ENCODE data around the gene SDK2.

The SDK2 gene

GRCh38 chr17:73635101-73635817 lies 9.0 kb downstream of the SDK2 start:
- POLR2A ChIA-PET = no interaction called here
- no peak for DNase-seq (ENCODE audit: extremely low spot score)
- CTCF ChIA-PET = interaction anchor here (0.6 to 0.9 kb wide), 2 partner anchors 9 to 60 kb away, joined by 3 read pairs; no protein-coding TSS in a partner anchor
- TF ChIP-seq TARDBP (IDR thresholded peaks at IDR 0.05) (no peak), FOXM1 (IDR thresholded peaks at IDR 0.05; ENCODE audit: borderline replicate concordance) (no peak), FOXA1 (IDR thresholded peaks at IDR 0.05) (no peak), ARNT (IDR thresholded peaks at IDR 0.05) (no peak)

GRCh38 chr17:73634629-73635028 lies 9.6 kb downstream of the SDK2 start:
- POLR2A ChIA-PET = no interaction called here
- no peak for DNase-seq (ENCODE audit: extremely low spot score)
- TF ChIP-seq NFRKB (IDR thresholded peaks at IDR 0.05) (no peak), FOXM1 (IDR thresholded peaks at IDR 0.05; ENCODE audit: borderline replicate concordance) (no peak), BHLHE40 (IDR thresholded peaks at IDR 0.05; ENCODE audit: borderline replicate concordance) (no peak), LEF1 (IDR thresholded peaks at IDR 0.05; ENCODE audit: borderline replicate concordance) (no peak)
- CTCF ChIA-PET = interaction anchor here (0.6 to 0.9 kb wide), 3 partner anchors 9 to 265 kb away, joined by 3 read pairs; no protein-coding TSS in a partner anchor

GRCh38 chr17:73633736-73634135 lies 10.5 kb downstream of the SDK2 start:
- no peak for DNase-seq (ENCODE audit: extremely low spot score)
- TF ChIP-seq BHLHE40 (IDR thresholded peaks at IDR 0.05; ENCODE audit: borderline replicate concordance) = no peak
- TF ChIP-seq ARNT (IDR thresholded peaks at IDR 0.05) = no peak
- no peak for TF ChIP-seq SUZ12 (IDR thresholded peaks at IDR 0.05)
- TF ChIP-seq CTBP1 (IDR thresholded peaks at IDR 0.05; ENCODE audit: borderline replicate concordance) = no peak
- TF ChIP-seq FOXA1 (IDR thresholded peaks at IDR 0.05) = no peak
- TF ChIP-seq TARDBP (IDR thresholded peaks at IDR 0.05) = no peak
- TF ChIP-seq ZNF384 (IDR thresholded peaks at IDR 0.05) = no peak
- TF ChIP-seq HDGF (IDR thresholded peaks at IDR 0.05; ENCODE audit: borderline replicate concordance) = no peak
- ChIA-PET CTCF (no interaction called here), POLR2A (no interaction called here)

- ChIA-PET POLR2A (no interaction called here), CTCF (no interaction called here)
- TF ChIP-seq FOXA1 (IDR thresholded peaks at IDR 0.05) (no peak), FOXM1 (IDR thresholded peaks at IDR 0.05; ENCODE audit: borderline replicate concordance) (no peak), L3MBTL2 (conservative IDR thresholded peaks at IDR 0.05) (no peak), SUZ12 (IDR thresholded peaks at IDR 0.05) (no peak), FOXK2 (IDR thresholded peaks at IDR 0.05) (no peak), ZNF384 (IDR thresholded peaks at IDR 0.05) (no peak), NFRKB (IDR thresholded peaks at IDR 0.05) (no peak), SP1 (IDR thresholded peaks at IDR 0.05) (no peak), ELF4 (IDR thresholded peaks at IDR 0.05) (no peak), LEF1 (IDR thresholded peaks at IDR 0.05; ENCODE audit: borderline replicate concordance) (no peak), CTBP1 (IDR thresholded peaks at IDR 0.05; ENCODE audit: borderline replicate concordance) (no peak), ARNT (IDR thresholded peaks at IDR 0.05) (no peak), TARDBP (IDR thresholded peaks at IDR 0.05) (no peak), BHLHE40 (IDR thresholded peaks at IDR 0.05; ENCODE audit: borderline replicate concordance) (no peak)
- DNase-seq (ENCODE audit: extremely low spot score) = no peak
These were observed 11.7 kb downstream of the SDK2 start for GRCh38 chr17:73632513-73632912.

- ChIA-PET CTCF (no interaction called here), POLR2A (no interaction called here)
- no peak for DNase-seq (ENCODE audit: extremely low spot score)
- TF ChIP-seq L3MBTL2 (conservative IDR thresholded peaks at IDR 0.05) (no peak), ARNT (IDR thresholded peaks at IDR 0.05) (no peak), PKNOX1 (IDR thresholded peaks at IDR 0.05) (no peak), ELF4 (IDR thresholded peaks at IDR 0.05) (no peak), FOXA1 (IDR thresholded peaks at IDR 0.05) (no peak), SUZ12 (IDR thresholded peaks at IDR 0.05) (no peak), TARDBP (IDR thresholded peaks at IDR 0.05) (no peak), HDGF (IDR thresholded peaks at IDR 0.05; ENCODE audit: borderline replicate concordance) (no peak), ZNF384 (IDR thresholded peaks at IDR 0.05) (no peak), NFRKB (IDR thresholded peaks at IDR 0.05) (no peak)
These were observed 13.2 kb downstream of the SDK2 start for GRCh38 chr17:73630965-73631595.

- ChIA-PET CTCF (no interaction called here), POLR2A (no interaction called here)
- TF ChIP-seq TARDBP (IDR thresholded peaks at IDR 0.05) = no peak
- no peak for TF ChIP-seq FOXK2 (IDR thresholded peaks at IDR 0.05)
- TF ChIP-seq FOXM1 (IDR thresholded peaks at IDR 0.05; ENCODE audit: borderline replicate concordance) = no peak
- TF ChIP-seq HDGF (IDR thresholded peaks at IDR 0.05; ENCODE audit: borderline replicate concordance) = no peak
- no peak for TF ChIP-seq SP1 (IDR thresholded peaks at IDR 0.05)
- TF ChIP-seq L3MBTL2 (conservative IDR thresholded peaks at IDR 0.05) = no peak
- no peak for TF ChIP-seq LEF1 (IDR thresholded peaks at IDR 0.05; ENCODE audit: borderline replicate concordance)
- TF ChIP-seq FOXA1 (IDR thresholded peaks at IDR 0.05) = no peak
- no peak for TF ChIP-seq ELF4 (IDR thresholded peaks at IDR 0.05)
- TF ChIP-seq NFRKB (IDR thresholded peaks at IDR 0.05) = no peak
- TF ChIP-seq SUZ12 (IDR thresholded peaks at IDR 0.05) = no peak
- TF ChIP-seq ZNF384 (IDR thresholded peaks at IDR 0.05) = no peak
- TF ChIP-seq ARNT (IDR thresholded peaks at IDR 0.05) = no peak
- TF ChIP-seq PKNOX1 (IDR thresholded peaks at IDR 0.05) = no peak
- TF ChIP-seq BHLHE40 (IDR thresholded peaks at IDR 0.05; ENCODE audit: borderline replicate concordance) = no peak
- DNase-seq (ENCODE audit: extremely low spot score) = no peak
These were observed 13.7 kb downstream of the SDK2 start for GRCh38 chr17:73630531-73630930.
